SH-SY5Y (cell line): ENCODE measurements around the gene LCA5.

Experiments used
- GATA2 ChIP-seq: IDR thresholded peaks from 2 replicates; pipeline ENCODE4 v1.6.1; 2011; ENCODE audit warnings: mild to moderate bottlenecking, low read depth, low read length
- GATA3 ChIP-seq: IDR thresholded peaks from 2 replicates; pipeline ENCODE4 v1.6.1; 2011; ENCODE audit warnings: low read depth, mild to moderate bottlenecking, low read length, moderate library complexity

- TF ChIP-seq GATA3 = no peak
- TF ChIP-seq GATA2 = no peak
Observed at GRCh38 chr6:79536585-79536953, 661 bp downstream of the LCA5 start.
